Measurements from ENCODE around the gene MRPL27. TPM values are rescaled to one million over a fixed set of nuclear protein-coding genes. Genes with fewer than 3 reads are reported as not detected.
A peak's percentile ranks its signal among the peaks of the same experiment; 100 is the strongest.
"Not testable (repeated sequence)": the region's sequence is repeated elsewhere in the genome, so short reads cannot be mapped to it uniquely, and the experiment has no call there.

The MRPL27 gene
- total and polyA plus RNA-seq, 8 donors: 52.5 to 60.1 (median 54.9) TPM

DNA sequence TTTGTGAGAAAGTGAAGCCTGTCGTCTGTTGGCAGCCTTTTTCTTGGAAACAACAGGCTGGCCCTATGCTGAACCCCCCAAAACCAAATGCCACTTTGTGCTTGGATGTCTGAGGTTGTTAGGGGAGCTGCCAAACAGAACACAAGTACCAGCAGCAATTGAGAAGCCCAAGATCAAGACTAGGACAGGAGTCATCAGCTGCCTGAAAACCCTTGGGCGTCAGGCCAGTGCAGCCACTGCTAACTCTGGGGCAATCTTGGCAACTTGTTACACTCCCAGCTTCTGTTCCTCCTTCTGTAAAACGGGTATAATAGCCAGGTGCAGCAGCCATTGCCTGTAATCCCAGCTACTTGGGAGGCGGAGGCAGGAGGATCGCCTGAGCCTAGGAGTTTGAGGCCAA lies 33.6 kb upstream of the MRPL27 start:
- no peaks in the 10 kb centered on the region for H3K9me3 ChIP-seq
- H3K27me3 ChIP-seq: no peaks in the 10 kb centered on the region
- ATAC-seq: no peak
- TF ChIP-seq, protein P1, sequence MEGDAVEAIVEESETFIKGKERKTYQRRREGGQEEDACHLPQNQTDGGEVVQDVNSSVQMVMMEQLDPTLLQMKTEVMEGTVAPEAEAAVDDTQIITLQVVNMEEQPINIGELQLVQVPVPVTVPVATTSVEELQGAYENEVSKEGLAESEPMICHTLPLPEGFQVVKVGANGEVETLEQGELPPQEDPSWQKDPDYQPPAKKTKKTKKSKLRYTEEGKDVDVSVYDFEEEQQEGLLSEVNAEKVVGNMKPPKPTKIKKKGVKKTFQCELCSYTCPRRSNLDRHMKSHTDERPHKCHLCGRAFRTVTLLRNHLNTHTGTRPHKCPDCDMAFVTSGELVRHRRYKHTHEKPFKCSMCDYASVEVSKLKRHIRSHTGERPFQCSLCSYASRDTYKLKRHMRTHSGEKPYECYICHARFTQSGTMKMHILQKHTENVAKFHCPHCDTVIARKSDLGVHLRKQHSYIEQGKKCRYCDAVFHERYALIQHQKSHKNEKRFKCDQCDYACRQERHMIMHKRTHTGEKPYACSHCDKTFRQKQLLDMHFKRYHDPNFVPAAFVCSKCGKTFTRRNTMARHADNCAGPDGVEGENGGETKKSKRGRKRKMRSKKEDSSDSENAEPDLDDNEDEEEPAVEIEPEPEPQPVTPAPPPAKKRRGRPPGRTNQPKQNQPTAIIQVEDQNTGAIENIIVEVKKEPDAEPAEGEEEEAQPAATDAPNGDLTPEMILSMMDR (IDR thresholded peaks at IDR 0.05): no peak
- no peaks in the 10 kb centered on the region for H3K36me3 ChIP-seq
- no peaks in the 10 kb centered on the region for H3K4me1 ChIP-seq
- no peak overlapping the region for H3K4me3 ChIP-seq
- DNase-seq: no peak
- intact Hi-C loops (cut with DNase I): no loop called here
- H3K27ac ChIP-seq: no peak overlapping the region

DNA sequence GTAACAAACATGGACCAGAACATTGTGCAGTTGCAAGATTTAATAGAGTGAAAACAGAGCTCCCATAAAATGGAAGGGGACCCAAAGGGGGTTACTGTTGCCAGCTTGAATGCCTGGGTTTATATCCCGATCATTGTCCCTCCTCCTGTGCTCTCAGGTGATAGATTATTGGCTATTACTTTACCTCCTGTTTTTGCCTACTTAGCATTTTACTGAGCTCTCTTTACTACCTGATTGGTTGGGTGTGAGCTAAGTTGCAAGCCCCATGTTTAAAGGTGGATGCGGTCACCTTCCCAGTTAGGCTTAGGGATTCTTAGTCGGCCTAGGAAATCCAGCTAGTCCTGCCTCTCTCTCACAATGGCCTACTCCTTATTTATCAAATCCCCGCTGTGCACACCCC lies 32.4 kb upstream of the MRPL27 start:
- H3K27me3 ChIP-seq; ATAC-seq; H3K27ac ChIP-seq; H3K4me1 ChIP-seq; H3K4me3 ChIP-seq; DNase-seq; H3K9me3 ChIP-seq; intact Hi-C loops (cut with DNase I); H3K36me3 ChIP-seq: not testable (repeated sequence)

DNA sequence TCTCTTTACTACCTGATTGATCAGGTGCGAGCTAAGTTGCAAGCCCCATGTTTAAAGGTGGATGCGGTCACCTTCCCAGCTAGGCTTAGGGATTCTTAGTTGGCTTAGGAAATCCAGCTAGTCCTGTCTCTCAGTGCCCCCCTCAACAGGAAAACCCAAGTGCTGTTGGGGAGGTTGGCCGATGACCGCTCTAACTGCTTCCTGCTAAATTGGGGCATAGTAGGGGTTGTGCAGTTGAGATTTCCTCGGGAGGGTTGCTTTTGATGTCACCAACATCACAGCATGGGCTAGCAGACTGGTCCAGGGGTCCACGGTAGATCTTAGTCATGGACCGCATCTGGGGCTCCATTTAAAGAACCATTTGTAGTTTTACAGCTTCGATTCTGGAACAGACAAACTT lies 26.6 kb upstream of the MRPL27 start:
- H3K27me3 ChIP-seq; ATAC-seq; H3K9me3 ChIP-seq; intact Hi-C loops (cut with DNase I); H3K4me3 ChIP-seq; DNase-seq; H3K36me3 ChIP-seq; H3K27ac ChIP-seq: not testable (repeated sequence)
- H3K4me1 ChIP-seq: peaks cover 14 to 27% of the 10 kb centered on the region in 2 donors

DNA sequence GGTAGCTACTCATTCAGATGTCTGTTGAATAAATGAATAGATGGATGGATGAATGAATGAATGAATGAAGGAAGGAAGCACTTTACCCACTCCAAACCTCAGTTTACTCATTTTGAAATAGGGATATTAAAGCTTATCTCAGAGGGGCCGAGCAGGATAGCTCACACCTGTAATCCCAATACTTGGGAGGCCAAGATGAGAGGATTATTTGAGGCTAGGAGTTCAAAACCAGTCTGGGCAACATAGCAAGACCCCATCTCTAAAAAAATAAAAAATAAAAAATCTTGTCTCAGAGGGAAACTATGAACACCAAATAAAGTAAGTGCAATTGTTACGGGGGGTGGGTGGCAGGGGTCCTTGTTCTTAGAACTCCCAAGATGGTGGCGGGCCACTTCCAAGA lies 25.7 kb upstream of the MRPL27 start:
- intact Hi-C loops (cut with DNase I); H3K4me3 ChIP-seq; ATAC-seq; H3K27ac ChIP-seq; DNase-seq; H3K27me3 ChIP-seq; H3K9me3 ChIP-seq: not testable (repeated sequence)
- H3K36me3 ChIP-seq: peaks cover 0 to 14% of the 10 kb centered on the region in 2 donors
- peaks cover 14 to 37% of the 10 kb centered on the region in 2 donors for H3K4me1 ChIP-seq

DNA sequence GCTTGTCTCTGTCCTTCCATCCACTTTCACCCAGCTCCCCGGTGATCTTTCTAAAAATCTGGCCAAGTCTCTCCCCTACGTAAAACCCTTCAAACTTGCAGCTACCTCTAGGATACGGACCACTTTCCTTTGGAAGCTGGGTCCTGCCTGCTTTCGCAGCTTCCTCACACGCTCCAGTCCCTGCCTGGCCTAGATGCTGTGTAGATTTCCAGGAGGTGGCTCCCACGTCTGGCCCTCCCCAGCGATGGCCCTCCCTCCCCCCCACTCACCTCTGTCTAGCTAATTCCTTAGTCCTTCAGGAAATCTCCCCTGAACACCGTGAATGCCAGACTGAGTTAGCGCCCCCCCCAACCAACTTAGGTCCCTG lies 24.9 kb upstream of the MRPL27 start:
- TF ChIP-seq, protein P1 (IDR thresholded peaks at IDR 0.05): no peak
- Histone ChIP-seq H3K4me3 (peak overlapping the region in 1 of 2 donors; percentile 87), H3K4me1 (peaks cover 14 to 38% of the 10 kb centered on the region in 2 donors), H3K27ac (no peak overlapping the region), H3K27me3 (no peaks in the 10 kb centered on the region), H3K9me3 (no peaks in the 10 kb centered on the region), H3K36me3 (peaks cover 0 to 21% of the 10 kb centered on the region in 2 donors)
- ATAC-seq (no peak), DNase-seq (no peak)
- intact Hi-C loops (cut with DNase I): no loop called here

DNA sequence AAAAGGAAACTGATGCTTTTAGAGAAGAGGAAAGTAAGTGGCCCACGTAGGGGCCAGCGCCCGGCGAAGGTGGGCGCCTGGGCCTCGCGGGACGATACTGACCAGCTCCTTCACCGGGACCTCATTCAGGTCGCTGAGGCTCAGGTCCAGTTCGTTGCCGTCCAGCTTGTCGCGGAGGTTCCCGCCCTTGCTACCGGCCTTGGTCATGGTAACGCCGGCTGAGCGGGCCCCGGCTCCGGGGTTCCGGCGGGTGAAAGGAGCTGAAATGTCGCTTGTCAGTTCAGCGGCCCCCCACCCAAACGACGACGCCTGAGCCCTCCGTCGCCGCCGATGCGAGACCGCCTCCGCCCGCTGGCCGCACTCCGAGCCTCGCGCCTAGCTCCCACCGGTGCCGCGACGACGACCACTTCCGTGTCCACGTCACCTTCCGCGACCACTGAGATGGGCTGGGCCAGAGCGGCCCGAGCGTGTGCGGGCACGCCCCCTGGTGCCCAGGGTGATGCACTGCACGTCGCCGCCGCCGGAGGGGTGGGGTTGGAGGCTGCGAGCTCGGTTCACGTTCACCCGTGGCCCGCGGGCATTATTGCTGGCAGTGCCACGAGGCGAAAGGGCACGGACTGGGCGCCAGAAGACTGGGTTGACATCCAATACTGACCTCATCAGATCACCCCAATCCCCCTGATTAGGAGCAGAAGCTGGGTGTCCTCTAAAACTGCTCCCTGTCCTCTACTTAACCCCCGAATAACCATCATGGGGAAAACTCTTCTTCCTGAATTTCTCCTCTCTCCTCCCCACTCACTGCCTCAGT lies 24.3 kb upstream of the MRPL27 start, which contains the start of gene LRRC59:
TSS of gene LRRC59 (minus strand) at position 413 of the 808 bp plus-strand sequence. CDS start at position 207, 206 bp downstream.
- TF ChIP-seq, protein P1 (IDR thresholded peaks at IDR 0.05): peak; percentile 95 to 97
- H3K9me3 ChIP-seq: no peaks in the 10 kb centered on the region
- H3K4me3 ChIP-seq: peak within 1 kb of the TSS; percentile 87 to 88
- peaks cover 0 to 27% of the 10 kb centered on the region in 2 donors for H3K36me3 ChIP-seq
- H3K4me1 ChIP-seq: peaks cover 14 to 38% of the 10 kb centered on the region in 2 donors
- H3K27me3 ChIP-seq: no peaks in the 10 kb centered on the region
- ATAC-seq (peak; percentile 99), DNase-seq (peak; percentile 86 to 99 (median 92))
- peak within 1 kb of the TSS; percentile 71 to 89 for H3K27ac ChIP-seq
- intact Hi-C loops (cut with DNase I): no loop called here
